KMS-11 (cell line): ENCODE data around the gene COBL.

ENCODE experiments used
- H2AFZ ChIP-seq: fragments of 200-600 bp; sonication (generic); 2 replicates; pipeline ENCODE4 v1.6.1; 2016; ENCODE audit warnings: antibody characterized with exemption, mixed run types, low read depth
- H3K27ac ChIP-seq: fragments of 200-600 bp; sonication (generic); 2 replicates; pipeline ENCODE4 v1.6.1; 2016; ENCODE audit warnings: mild to moderate bottlenecking, mixed run types
- H3K27me3 ChIP-seq: fragments of 200-600 bp; sonication (generic); 2 replicates; pipeline ENCODE4 v1.6.1; 2017; ENCODE audit warnings: mild to moderate bottlenecking, low read depth, mixed run types, moderate library complexity; ENCODE audit not compliant: insufficient read depth
- H3K36me3 ChIP-seq: fragments of 200-600 bp; sonication (generic); 2 replicates; pipeline ENCODE4 v1.6.1; 2017; ENCODE audit warnings: mild to moderate bottlenecking, mixed run types; ENCODE audit not compliant: insufficient read depth
- H3K4me1 ChIP-seq: fragments of 200-600 bp; sonication (generic); 2 replicates; pipeline ENCODE4 v1.6.1; 2016; ENCODE audit warnings: mild to moderate bottlenecking, low read depth, mixed run types; ENCODE audit not compliant: poor library complexity, severe bottlenecking
- H3K4me2 ChIP-seq: fragments of 200-600 bp; sonication (generic); 2 replicates; pipeline ENCODE4 v1.7.0; 2016; ENCODE audit warnings: mild to moderate bottlenecking, mixed run types
- H3K4me3 ChIP-seq: fragments of 200-600 bp; sonication (generic); IDR thresholded peaks from 2 replicates; pipeline ENCODE4 v1.6.1; 2017; ENCODE audit warnings: low read depth, low read length, mixed read lengths; ENCODE audit not compliant: insufficient read depth
- H3K79me2 ChIP-seq: fragments of 200-600 bp; sonication (generic); 2 replicates; pipeline ENCODE4 v1.6.1; 2016; ENCODE audit warnings: low read depth, mixed run types; ENCODE audit not compliant: insufficient read depth
- H3K9ac ChIP-seq: fragments of 200-600 bp; sonication (generic); 2 replicates; pipeline ENCODE4 v1.6.1; 2016; ENCODE audit warnings: mild to moderate bottlenecking, mixed run types
- H4K20me1 ChIP-seq: fragments of 200-600 bp; sonication (generic); 2 replicates; pipeline ENCODE4 v1.6.1; 2016; ENCODE audit warnings: mild to moderate bottlenecking, mixed run types; ENCODE audit not compliant: insufficient read depth
- TF ChIP-seq, protein P1 (sequence below): fragments of 200-600 bp; sonication (generic); conservative IDR thresholded peaks from 2 replicates; pipeline ENCODE4 v1.6.1; 2017; ENCODE audit warnings: low read depth, mild to moderate bottlenecking, antibody characterized with exemption, low read length, moderate library complexity, mixed read lengths

COBL gene

DNA sequence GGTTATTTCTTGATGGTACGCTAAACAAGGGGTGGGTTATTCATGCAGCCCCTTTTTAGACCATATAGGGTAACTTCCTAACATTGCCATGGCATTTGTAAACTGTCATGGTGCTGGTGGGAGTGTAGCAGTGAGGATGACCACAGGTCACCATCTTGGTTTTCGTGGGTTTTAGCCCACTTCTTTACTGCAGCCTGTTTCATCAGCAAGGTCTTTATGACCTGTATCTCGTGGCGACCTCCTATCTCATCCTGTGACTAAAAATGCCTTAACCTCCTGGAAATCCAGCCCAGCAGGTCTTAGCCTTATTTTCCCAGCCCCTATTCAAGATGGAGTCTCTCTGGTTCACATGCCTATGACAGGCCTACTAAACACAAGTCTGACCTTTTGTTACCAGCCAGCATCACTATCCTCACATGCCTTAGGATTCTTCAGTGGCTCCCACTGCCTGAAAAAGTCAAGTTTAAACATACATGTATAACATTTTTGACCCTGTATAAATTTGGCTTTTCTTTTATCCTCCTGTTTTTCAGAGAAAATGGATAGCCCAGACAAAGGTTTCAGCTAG lies 13.2 kb upstream of the COBL start:
- H3K36me3 ChIP-seq: no peaks in the 10 kb centered on the region
- H4K20me1 ChIP-seq: no peaks in the 10 kb centered on the region
- TF ChIP-seq, protein P1, sequence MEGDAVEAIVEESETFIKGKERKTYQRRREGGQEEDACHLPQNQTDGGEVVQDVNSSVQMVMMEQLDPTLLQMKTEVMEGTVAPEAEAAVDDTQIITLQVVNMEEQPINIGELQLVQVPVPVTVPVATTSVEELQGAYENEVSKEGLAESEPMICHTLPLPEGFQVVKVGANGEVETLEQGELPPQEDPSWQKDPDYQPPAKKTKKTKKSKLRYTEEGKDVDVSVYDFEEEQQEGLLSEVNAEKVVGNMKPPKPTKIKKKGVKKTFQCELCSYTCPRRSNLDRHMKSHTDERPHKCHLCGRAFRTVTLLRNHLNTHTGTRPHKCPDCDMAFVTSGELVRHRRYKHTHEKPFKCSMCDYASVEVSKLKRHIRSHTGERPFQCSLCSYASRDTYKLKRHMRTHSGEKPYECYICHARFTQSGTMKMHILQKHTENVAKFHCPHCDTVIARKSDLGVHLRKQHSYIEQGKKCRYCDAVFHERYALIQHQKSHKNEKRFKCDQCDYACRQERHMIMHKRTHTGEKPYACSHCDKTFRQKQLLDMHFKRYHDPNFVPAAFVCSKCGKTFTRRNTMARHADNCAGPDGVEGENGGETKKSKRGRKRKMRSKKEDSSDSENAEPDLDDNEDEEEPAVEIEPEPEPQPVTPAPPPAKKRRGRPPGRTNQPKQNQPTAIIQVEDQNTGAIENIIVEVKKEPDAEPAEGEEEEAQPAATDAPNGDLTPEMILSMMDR: no peak
- no peaks in the 10 kb centered on the region for H3K4me1 ChIP-seq
- no peak overlapping the region for H3K4me2 ChIP-seq
- H2AFZ ChIP-seq: no peak overlapping the region
- no peaks in the 10 kb centered on the region for H3K79me2 ChIP-seq
- no peak overlapping the region for H3K27ac ChIP-seq
- H3K4me3 ChIP-seq: no peak overlapping the region
- no peak overlapping the region for H3K9ac ChIP-seq
- H3K27me3 ChIP-seq: no peaks in the 10 kb centered on the region

DNA sequence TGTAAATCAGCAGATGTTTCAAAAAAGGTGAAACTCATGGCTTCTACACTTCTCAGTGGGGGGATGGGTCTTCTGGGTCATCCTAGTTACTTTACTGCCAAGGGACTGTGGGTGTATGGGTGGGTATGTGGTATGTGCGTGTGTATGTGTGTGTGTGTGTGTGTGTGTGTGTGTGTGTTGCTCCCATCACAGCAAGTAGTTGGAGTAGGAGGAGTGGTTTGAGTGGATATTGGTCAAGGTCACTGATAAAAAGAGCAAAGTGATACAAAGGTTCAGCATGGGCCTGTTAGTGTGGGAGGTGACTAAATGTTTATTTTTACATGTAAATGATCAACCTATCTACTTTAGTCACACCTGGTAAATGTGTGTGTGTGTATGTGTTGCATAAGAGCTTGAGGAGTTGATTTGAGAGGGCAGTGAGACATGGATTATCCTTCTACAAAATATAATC lies 11.8 kb upstream of the COBL start:
- no peak overlapping the region for H3K9ac ChIP-seq
- TF ChIP-seq, protein P1: no peak
- no peaks in the 10 kb centered on the region for H3K79me2 ChIP-seq
- no peaks in the 10 kb centered on the region for H3K36me3 ChIP-seq
- H2AFZ ChIP-seq: no peak overlapping the region
- H3K27me3 ChIP-seq: no peaks in the 10 kb centered on the region
- no peaks in the 10 kb centered on the region for H4K20me1 ChIP-seq
- H3K27ac ChIP-seq: no peak overlapping the region
- H3K4me3 ChIP-seq: no peak overlapping the region
- no peaks in the 10 kb centered on the region for H3K4me1 ChIP-seq
- no peak overlapping the region for H3K4me2 ChIP-seq

DNA sequence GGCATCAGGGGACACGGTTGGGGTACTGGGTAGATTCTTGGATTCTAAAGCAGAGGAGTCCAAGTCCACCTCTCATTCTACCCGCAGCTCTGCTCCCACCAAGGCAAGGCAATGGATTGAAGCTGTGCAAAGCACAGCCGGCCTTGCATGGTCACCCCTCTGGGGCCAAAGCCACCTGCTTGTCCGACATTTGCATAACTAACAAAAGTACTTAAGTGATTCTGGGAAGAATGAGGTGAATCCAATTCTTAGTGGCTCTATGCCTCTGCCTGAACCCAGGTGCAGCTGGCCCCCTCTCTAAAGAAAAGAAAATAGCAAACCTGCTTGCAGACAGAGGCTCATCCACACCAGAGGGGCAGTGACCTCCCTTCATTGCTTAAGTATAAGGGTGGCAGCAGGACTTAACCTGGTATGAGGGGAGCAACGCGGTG lies 10.7 kb upstream of the COBL start:
- TF ChIP-seq, protein P1: no peak
- Histone ChIP-seq H3K9ac (no peak overlapping the region), H4K20me1 (no peaks in the 10 kb centered on the region), H2AFZ (no peak overlapping the region), H3K27ac (no peak overlapping the region), H3K79me2 (no peaks in the 10 kb centered on the region), H3K4me1 (no peaks in the 10 kb centered on the region), H3K27me3 (no peaks in the 10 kb centered on the region), H3K4me3 (no peak overlapping the region), H3K36me3 (no peaks in the 10 kb centered on the region), H3K4me2 (no peak overlapping the region)

DNA sequence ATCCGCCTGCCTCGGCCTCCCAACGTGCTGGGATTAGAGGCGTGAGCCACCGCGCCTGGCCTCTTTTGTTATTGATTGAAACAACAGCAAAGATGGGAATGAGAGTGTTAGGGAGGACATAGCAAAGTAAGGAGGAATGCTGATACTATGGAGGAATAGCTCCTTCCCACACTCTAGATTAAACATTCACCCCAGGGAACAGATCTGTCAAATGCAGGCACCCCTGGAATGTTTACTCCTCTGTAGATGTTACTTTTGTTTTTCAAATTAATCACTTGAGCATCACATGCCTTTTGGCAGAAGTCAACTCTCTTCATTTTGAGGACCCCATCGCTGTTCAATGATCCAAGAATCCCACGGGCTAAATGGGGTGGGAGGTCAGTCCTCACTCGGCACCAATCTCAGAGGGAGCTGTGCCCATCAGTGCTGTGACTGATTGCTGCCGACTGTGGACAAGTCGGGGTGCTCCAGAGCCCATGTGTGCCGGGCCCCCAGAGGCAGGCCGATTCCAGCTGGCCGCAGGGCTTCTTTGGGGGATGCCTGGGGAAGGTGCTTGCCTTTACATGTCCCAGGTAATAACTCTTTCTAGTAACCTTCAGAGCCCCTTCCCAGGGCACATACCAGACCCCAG lies 10.2 kb upstream of the COBL start:
- TF ChIP-seq, protein P1: no peak
- H3K27ac ChIP-seq: no peak overlapping the region
- H3K4me1 ChIP-seq: no peaks in the 10 kb centered on the region
- no peak overlapping the region for H3K4me2 ChIP-seq
- no peak overlapping the region for H3K9ac ChIP-seq
- H4K20me1 ChIP-seq: no peaks in the 10 kb centered on the region
- H3K4me3 ChIP-seq: no peak overlapping the region
- no peaks in the 10 kb centered on the region for H3K36me3 ChIP-seq
- H2AFZ ChIP-seq: no peak overlapping the region
- no peaks in the 10 kb centered on the region for H3K79me2 ChIP-seq
- no peaks in the 10 kb centered on the region for H3K27me3 ChIP-seq
